Skeletal muscle cell (primary cell): Measurements from ENCODE around the gene MAPT.

Source experiments
- DNase-seq: peaks from one replicate; pipeline ENCODE4 v3.0.0-alpha.2; 2010; ENCODE audit warnings: low read depth
- H3K4me3 ChIP-seq: 2 replicates; pipeline ENCODE4 v1.5.1; 2011; ENCODE audit warnings: low read depth, mild to moderate bottlenecking, control low read depth, low read length, moderate library complexity

The MAPT gene

DNA sequence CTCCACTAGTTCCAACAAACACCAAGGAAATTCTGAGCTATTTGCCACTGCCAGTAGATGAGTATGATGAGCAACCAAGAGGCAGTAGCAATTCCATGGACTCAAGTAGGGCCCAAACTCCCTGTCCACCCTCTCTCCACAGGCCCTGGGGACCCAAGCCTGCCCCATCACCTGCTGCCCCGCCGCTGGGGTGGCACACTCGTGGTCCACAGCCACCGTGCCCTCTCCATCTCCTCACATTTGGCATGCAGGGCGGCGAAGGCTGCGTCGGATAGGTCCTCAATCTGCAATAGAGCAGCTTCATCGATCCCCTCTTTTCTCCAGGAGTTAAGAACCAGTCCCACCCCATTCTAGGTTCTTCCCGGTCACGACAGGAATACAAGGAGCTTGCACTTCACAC lies 138.6 kb downstream of the MAPT start:
- DNase-seq, result no peak
- no peak overlapping the region for H3K4me3 ChIP-seq

DNA sequence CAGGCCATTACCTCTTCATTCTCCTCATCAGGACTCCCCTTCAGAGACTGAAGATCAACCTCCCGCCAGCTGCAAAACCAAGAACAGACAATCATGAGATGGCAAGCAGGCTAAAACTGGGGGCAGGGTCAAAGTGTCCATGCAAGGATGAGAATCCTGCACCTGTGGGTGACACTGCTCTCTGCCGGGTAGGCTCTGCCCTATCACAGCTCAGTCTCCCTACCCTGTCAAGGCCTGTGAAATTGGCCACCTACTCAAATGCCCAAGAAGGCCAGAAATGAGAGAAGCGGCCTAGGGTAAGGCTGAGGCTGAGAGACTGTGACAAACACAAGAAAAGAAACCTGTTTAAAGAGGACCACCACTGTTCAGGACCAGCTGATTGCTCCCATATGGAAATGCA lies 139.0 kb downstream of the MAPT start:
- no peak for DNase-seq
- H3K4me3 ChIP-seq, result no peak overlapping the region

DNA sequence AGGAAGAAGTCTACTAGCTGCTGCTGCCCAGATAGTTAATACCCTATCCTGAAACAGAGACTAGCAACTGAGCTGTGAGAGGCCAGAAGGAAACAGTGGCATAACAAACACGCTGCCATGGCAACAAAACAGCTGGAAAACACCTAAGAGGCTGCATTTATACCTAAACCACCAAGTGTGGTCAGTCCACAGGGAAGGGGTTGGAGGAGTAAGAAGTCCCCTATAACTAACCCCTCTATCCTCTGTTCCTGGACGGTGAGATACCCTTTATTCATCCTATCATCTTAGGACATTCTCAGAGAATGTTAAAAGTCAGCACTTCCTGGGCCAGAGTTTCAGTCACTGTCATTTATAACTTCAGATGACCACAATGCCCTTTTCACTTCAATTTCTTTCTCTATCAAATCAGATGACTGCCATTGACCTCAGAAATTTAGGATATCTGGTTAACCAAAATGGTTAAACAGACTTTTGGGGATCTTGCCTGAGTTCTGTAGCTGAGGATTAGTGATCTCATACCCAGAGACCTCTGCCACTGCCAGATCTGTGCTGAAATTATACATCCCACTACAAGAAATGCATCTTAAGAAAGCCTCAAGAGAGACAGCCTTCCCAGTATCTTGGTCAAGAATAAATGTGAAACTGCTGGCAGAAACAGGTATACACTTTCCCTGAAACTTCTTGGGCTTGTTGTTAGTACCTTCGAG lies 140.9 kb downstream of the MAPT start:
- H3K4me3 ChIP-seq, result no peak overlapping the region
- DNase-seq, result no peak

DNA sequence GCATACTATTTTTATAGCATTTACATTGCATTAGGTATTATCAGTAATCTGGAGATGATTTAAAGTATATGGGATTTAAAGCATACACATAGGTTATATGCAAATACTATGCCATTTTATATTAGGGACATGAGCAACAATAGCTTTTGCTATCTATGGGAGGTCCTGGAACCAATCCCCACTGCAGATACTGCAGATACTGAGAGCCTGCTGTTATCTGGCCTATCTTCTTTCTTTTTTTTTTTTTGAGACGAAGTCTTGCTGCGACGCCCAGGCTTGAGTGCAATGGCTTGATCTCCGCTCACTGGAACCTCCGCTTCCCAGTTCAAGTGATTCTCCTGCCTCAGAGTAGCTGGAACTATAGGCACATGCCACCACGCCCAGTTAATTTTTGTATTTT lies 142.1 kb downstream of the MAPT start:
- DNase-seq, result no peak
- no peak overlapping the region for H3K4me3 ChIP-seq

DNA sequence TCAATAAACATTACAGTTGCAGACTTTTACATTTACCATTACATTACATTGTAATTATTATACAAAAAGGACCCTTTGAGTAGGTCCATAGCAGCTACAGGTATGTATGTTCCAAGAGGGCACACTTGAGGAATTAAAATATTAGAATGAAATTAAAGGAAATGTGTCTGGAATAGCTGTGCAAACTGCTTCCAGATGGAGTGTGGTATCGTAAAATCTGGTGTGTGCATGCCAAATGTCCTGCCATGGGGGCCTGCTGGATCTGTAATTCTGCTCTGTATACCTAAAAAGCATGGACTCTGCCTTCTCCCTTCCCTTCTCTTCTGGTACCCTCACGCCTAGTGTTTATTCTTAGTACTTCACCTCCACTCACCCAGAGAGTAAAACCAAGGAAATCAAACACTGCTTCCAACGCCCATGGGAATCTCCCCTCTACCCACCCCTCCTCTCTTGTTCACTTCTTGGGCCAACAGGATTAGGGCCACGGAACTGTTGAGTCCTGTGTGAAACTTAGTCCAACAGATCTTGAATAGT lies 143.4 kb downstream of the MAPT start:
- no peak for DNase-seq
- H3K4me3 ChIP-seq, result no peak overlapping the region

DNA sequence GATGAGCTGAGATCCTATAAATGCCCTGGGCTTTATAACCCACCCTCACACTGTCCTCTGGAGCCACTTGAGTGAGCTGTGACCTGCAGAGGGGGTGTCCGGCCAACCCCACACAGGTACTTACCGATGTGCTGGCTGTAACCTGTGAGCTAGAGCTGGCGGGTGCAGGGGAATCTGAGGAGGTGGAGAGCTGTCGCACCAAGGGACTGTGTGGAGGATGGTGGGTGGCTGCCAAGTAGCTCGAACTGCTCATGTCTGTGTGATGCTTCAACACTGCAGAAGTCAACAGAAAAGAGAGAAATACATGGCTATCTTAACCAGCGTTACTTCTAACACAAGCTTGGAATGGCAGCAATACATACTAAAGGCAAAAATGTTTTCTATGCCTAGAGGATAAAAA lies 144.1 kb downstream of the MAPT start:
- DNase-seq, result no peak
- no peak overlapping the region for H3K4me3 ChIP-seq

DNA sequence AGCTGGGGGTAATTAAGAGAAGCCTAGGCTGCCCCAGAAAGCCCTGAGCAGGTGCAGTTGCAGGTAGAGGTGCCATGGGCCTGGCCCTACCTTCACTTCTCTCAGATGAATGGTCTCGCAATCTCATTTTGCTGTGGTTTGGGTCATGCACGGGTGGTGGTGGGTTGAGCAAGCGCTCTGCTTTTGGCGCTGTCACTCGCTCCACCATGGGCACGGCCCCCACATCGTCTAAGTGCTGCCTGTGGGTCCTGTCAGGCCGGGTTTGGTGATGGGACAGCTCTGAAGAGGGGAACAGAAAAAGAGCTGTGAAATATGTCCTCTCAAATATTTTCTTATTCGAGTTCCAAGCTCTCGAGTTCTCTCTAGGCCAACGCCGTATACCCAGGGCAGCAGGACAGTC lies 144.6 kb downstream of the MAPT start:
- H3K4me3 ChIP-seq, result no peak overlapping the region
- no peak for DNase-seq

DNA sequence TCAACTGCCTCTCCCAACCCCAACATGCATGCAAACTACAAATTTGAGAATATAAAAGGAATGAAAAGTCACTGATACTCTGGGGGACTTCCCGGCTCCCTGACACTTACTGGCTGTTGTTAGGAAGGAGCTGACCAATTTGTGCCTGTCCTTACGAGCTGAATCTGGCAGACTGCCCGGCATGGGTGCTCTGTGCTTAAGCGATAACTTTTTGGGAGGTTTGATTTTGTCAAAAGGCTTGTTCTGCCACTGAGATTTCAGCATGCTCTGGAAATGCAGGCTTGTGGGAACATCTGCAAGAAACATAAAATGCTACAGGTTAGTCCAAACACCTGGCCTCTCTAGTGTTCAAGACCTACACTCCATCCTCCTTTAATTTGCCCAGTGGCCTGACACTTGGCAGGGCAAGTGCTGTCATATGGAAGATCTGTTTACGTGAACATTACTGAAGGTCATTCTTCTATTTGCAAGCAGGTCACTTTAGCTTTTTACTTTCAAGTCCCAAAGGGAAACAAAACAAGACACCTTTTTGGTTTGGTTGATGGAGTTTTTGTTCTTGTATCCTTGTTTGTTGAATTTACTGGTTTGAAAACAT lies 145.3 kb downstream of the MAPT start:
- no peak overlapping the region for H3K4me3 ChIP-seq
- DNase-seq, result no peak

DNA sequence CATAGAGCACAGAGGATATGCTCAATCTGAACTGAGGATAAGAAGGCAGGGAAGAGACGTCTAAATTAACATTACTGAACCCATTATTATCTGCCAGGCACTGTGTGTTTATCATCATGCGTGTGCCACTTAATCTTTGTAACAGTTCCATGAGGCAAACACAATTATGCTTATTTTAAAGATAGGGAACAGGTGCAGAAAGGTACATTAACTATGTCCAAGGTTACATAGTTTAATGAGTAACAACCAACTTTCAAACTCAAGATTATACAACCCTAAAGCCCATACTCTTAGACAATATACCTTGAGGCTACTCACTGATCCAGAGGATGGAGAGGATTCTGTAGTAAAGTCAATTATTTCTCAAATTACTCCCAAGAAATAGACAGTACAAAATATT lies 147.9 kb downstream of the MAPT start:
- no peak for DNase-seq
- H3K4me3 ChIP-seq, result no peak overlapping the region

DNA sequence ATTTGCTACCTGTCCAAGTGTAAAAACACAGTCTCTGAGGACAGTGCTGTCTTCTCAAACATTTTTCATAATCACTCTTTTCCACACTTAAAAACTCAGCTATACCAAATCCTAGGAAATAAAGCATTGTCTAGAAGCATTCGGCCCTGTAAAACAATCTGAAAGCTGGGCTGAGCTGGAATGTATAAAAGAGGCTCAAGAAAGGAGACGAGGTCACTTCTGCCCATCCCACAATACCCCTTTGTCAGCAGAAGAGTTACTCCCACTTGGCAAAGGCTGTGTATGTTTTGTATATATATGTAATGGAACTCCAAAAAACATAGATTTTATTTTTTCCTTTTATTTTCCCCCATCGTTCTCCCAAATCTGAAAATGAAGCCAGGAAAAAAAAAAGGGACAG lies 148.6 kb downstream of the MAPT start:
- no peak overlapping the region for H3K4me3 ChIP-seq
- no peak for DNase-seq

DNA sequence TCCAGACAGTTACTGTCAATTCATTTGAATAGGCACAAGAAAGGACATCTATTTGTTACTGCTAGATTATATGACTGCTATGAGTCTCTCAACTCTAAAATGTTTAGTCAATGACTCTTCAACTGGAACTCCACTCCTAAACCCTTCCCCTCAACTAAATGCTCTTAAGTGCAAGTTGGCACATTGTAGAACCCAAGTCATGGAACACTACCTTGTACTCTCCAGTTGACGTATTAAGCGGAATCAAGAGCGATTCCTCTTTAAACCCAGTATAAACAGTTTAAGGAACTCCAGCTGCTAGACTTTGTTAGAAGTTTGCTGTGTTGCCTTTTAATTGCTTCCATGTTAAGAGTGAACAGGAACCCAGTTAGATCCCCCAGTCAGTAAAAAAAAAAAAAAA lies 149.3 kb downstream of the MAPT start:
- H3K4me3 ChIP-seq, result no peak overlapping the region
- no peak for DNase-seq

DNA sequence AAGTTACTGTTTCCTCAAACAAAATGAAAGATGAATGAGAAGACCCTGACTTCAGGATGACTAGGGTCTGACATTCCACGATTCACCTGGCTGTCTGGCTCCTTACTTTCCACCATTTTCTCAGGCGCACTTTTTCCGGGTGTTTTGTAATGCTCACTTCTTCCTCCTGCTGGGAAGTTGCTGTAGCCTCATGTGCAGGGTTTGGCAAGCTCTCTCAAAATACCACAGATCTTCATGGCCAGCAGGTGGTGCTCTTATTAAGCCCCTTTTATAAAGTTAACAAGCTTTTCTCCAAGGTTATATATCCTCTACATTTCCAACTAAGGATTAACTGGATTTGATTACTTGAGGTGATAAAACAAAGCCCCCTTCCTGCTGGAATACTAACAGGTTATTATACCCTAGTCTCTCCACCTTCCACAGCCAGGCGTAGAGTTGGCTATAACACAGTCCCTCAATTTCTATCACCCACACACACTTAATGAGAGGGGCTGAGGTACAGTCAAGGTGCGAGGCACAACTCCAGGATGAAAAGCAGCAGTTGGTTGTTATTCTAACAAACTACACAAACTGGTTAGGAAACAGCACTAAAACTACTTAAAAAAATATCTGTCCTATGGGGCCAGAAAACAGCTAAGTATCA lies 150.1 kb downstream of the MAPT start:
- DNase-seq, result peak; percentile 66
- no peak overlapping the region for H3K4me3 ChIP-seq

DNA sequence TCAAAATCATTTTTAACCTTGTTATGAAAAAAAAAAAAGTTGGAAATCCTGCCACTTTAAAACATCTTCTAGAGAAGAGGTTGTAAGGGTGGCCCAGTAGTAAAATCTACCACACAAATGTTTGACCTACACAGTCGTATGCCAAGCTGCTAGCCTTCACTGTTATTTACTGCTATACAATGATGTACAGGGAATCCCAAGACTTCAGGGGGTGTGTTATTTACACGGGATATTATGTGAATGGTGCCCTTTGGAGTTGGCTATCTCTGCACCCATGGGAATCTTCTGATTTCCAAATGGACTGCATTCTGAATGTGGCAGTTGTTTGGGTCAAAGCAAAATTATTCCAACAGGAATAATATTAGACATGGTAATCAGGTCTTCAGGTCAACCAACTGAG lies 150.6 kb downstream of the MAPT start:
- DNase-seq, result no peak
- H3K4me3 ChIP-seq, result no peak overlapping the region

DNA sequence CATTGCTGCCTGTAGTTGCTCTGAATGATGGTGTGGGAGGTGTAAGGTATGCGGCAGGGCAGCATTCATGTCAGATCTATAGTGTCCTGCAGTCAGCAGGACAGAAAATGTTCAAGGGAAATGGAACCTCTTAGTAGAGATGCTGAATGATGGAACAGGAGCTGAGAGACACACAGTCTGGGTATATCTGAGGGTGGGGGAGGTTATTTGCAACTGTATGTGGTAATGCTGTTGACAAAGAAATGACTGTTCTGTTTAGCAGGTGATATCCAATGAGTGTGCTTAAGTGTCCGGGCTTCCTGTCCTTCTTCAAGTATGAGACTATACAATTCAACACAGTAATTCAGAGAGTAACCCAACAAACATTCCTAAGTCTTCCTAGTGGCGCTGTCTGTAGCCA lies 151.3 kb downstream of the MAPT start:
- no peak overlapping the region for H3K4me3 ChIP-seq
- DNase-seq, result no peak

DNA sequence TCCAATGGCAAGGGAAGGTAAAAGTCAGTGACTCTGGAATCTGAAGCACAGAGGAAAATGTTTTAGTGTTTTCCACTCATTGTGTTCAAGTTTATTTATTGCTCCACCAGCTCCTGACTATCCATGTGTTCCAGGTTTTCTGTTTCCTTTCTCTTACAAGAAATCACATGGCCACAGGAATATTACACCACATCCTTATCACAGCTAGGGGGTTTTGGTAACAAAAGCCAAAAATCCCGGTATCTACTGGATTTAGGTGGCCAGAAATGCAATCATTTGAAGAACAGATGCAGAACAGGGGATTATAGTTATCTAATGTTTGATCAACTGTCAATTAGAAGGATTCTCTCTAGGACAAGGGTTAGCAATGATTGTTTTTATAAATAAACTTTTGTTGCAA lies 152.6 kb downstream of the MAPT start:
- H3K4me3 ChIP-seq, result no peak overlapping the region
- no peak for DNase-seq

DNA sequence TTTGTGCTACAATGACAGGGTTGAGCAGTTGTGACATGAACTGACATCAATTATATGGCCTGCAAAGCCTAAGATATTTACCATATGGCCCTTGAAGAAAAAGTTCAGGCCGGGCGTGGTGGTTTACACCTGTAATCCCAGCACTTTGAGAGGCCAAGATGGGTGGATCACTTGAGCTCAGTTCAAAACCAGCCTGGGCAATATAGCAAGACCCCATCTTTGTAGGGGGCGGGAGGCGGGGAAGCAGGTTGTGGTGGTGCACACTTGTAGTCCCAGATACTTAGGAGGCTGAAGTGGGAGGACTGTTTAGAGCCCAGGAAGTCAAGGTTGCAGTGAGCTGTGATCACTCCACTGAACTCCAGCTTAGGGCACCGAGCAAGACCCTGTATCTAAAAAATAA lies 153.0 kb downstream of the MAPT start:
- no peak overlapping the region for H3K4me3 ChIP-seq
- DNase-seq, result no peak

DNA sequence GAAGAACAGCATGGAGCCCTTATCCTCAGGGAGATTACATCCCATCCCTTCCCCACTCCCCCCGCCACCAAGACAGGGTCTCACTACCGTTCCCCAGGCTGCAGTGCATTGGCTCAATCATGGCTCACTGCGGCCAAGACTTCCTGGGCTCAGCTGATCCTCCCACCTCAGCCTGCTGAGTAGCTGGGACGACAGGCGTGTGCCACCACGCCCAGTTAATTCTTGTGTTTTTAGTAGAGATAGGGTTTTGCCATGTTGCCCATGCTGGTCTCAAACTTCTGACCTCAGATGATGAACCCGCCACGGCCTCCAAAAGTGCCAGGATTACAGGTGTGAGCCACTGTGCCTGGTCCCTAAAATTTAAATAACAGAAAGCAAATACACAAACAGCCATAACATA lies 153.5 kb downstream of the MAPT start:
- no peak for DNase-seq
- H3K4me3 ChIP-seq, result no peak overlapping the region

DNA sequence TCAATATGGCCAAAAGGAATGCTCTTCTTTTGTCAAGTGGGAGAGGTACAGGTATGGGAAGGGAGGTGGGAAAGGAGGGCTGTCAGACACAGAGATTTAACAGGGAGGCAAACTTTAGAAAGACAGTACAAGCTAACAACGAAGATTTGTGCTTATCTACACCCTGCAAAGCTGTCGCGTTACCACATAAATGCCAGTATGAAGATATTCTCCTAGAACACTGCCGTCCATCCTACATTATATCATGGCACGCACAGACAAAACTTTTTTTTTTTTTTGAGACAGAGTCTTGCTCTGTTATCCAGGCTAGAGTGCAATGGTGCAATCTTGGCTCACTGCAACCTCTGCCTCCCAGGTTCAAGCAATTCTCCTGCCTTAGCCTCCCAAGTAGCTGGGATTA lies 155.3 kb downstream of the MAPT start:
- DNase-seq, result no peak
- no peak overlapping the region for H3K4me3 ChIP-seq

DNA sequence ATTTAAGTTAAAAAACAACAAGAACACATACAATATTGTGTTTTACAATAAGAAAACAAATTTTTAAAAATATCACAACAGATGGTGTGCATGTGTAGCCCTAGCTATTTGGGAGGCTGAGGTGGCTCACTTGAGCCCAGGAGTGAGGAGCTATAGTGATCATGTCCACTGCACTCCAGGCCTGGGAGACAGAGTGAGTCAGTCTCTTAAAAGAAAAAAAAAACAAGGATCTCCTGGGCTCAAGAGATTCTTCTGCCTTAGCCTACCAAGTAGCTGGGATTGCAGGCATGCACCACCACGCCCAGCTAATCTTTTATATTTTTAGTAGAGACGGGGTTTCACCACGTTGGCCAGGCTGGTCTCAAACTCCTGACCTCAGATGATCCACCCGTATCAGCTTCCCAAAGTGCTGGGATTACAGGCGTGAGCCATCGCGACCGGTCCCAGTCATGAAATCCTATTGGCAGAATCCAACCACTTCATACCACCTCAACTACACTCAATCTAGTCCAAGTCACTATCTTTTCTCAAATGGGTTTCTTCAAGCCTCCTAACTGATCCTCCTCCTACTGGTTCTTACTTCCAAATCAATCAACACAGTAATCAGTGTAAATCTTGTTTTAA lies 159.7 kb downstream of the MAPT start:
- H3K4me3 ChIP-seq, result no peak overlapping the region
- DNase-seq, result no peak

DNA sequence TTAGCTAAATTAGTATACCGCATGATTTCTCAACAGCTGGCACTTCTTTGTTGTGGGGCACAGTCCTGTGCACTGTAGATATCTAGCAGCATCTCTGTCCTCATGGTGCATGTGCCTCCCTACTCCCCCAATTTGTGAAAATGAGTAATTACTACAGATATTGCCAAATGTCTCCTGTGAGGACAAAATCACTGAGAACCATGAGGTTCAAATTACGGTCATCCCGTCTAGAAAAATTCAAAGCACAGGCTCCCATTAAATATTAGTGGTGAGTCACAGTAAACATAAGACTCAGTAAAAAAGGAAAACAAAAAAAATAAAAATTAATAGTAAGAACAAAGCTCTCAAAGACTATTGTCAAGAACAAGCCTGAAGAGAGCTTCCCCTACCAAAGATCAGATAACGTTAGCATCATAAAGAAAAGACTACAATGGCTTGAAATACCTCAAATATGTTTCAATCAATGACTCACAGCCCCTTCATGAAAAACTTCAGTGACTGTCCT lies 162.5 kb downstream of the MAPT start:
- H3K4me3 ChIP-seq, result no peak overlapping the region
- peak; percentile 21 for DNase-seq
